WERI-Rb-1 (cell line): Measurements from ENCODE around the gene GPR151.
A peak's percentile ranks its signal among the peaks of the same experiment; 100 is the strongest.

Experiments
- DNase-seq: peaks from one replicate; pipeline ENCODE4 v3.0.0-alpha.2; 2020
- H3K27ac ChIP-seq: fragments of 250-450 bp; sonication (Bioruptor Pico); 2 replicates; pipeline ENCODE4 v1.5.1; 2020; ENCODE audit warnings: mild to moderate bottlenecking, moderate library complexity
- H3K27me3 ChIP-seq: fragments of 250-450 bp; sonication (Bioruptor Pico); 2 replicates; pipeline ENCODE4 v1.5.1; 2021; ENCODE audit warnings: mild to moderate bottlenecking, low read depth, moderate library complexity; ENCODE audit not compliant: insufficient read depth, severe bottlenecking
- H3K36me3 ChIP-seq: fragments of 250-450 bp; sonication (Bioruptor Pico); 2 replicates; pipeline ENCODE4 v1.5.1; 2020; ENCODE audit warnings: mild to moderate bottlenecking, moderate library complexity
- H3K4me3 ChIP-seq: 2 replicates; pipeline ENCODE4 v1.5.1; 2011; ENCODE audit warnings: low read depth, mild to moderate bottlenecking, control low read depth, low read length
- H3K9me3 ChIP-seq: fragments of 250-450 bp; sonication (Bioruptor Pico); 2 replicates; pipeline ENCODE4 v1.5.1; 2021; ENCODE audit warnings: mild to moderate bottlenecking, moderate library complexity; ENCODE audit not compliant: severe bottlenecking
- CTCF ChIP-seq: IDR thresholded peaks from 2 replicates; pipeline ENCODE4 v1.5.1; 2011; ENCODE audit warnings: low read depth, mild to moderate bottlenecking, control low read depth, inconsistent platforms, low read length

GPR151 gene

GRCh38 chr5:146474065-146474464 lies 41.9 kb downstream of the GPR151 start:
- Histone ChIP-seq H3K27ac (no peak overlapping the region), H3K9me3 (no peaks in the 10 kb centered on the region), H3K27me3 (no peaks in the 10 kb centered on the region), H3K36me3 (peaks cover 84% of the 10 kb centered on the region), H3K4me3 (no peak overlapping the region)
- no peak for DNase-seq
- TF ChIP-seq CTCF: no peak

DNA sequence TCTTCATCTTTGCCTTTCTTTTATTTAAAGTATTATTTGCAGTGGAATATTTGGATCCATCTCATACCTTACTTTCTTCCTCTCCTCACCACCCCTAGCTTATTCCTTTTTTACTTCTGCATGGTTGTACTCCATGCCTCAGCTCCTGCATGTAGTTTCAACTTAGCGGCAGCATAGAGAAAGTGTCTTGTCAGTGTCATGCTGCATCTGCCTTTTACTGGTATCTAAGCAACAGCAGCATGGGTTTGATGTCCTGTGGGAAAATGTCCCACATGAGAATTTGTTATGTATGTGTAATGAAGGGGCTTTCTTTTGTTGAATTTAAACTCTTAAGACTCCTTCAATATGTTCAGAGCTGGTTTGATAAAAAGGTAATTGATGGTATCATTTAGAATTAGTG lies 48.2 kb downstream of the GPR151 start:
- Histone ChIP-seq H3K27ac (no peak overlapping the region), H3K4me3 (no peak overlapping the region), H3K9me3 (no peaks in the 10 kb centered on the region), H3K36me3 (peaks cover 84% of the 10 kb centered on the region), H3K27me3 (no peaks in the 10 kb centered on the region)
- no peak for DNase-seq
- no peak for TF ChIP-seq CTCF

- peaks cover 84% of the 10 kb centered on the region for H3K36me3 ChIP-seq
- H3K27me3 ChIP-seq: no peaks in the 10 kb centered on the region
- no peaks in the 10 kb centered on the region for H3K9me3 ChIP-seq
- no peak overlapping the region for H3K27ac ChIP-seq
- H3K4me3 ChIP-seq: no peak overlapping the region
- no peak for DNase-seq
- peak; percentile 22; the same call in 1 of the 2 replicates for TF ChIP-seq CTCF
These were observed 49.3 kb downstream of the GPR151 start for GRCh38 chr5:146466521-146467349.

DNA sequence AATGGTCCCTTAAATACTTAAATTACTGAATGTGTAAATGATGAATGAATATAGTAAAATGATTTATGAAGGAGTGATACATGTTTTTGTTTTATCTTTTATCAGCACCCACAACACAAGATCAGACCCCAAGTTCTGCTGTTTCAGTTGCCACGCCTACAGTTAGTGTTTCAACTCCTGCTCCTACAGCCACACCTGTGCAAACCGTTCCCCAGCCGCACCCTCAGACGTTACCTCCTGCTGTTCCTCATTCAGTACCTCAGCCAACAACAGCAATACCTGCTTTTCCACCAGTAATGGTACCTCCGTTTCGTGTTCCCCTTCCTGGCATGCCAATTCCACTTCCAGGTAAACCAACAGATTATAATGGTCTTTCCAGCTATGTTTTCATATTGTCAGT lies 52.5 kb downstream of the GPR151 start:
- Histone ChIP-seq H3K36me3 (peaks cover 88% of the 10 kb centered on the region), H3K27me3 (no peaks in the 10 kb centered on the region), H3K4me3 (no peak overlapping the region), H3K9me3 (no peaks in the 10 kb centered on the region), H3K27ac (no peak overlapping the region)
- TF ChIP-seq CTCF: no peak
- no peak for DNase-seq
